Ascending aorta (tissue), 2 donors: ENCODE data around the gene SMIM38. TPM values are rescaled to one million over a fixed set of nuclear protein-coding genes. Genes with fewer than 3 reads are reported as not detected.
"Not testable (repeated sequence)": the region's sequence is repeated elsewhere in the genome, so short reads cannot be mapped to it uniquely, and the experiment has no call there.

Source experiments
- DNase-seq, 2 donors: peaks; one replicate each; pipeline ENCODE4 v3.0.0-alpha.2; 2019; ENCODE audit warnings: low spot score in 2 of 2
- H3K27ac ChIP-seq, 2 donors: fragments of 200-600 bp; sonication (generic); one replicate each; pipeline ENCODE4 v1.5.1; 2016 to 2017; ENCODE audit warnings: mild to moderate bottlenecking in 1 of 2
- H3K27me3 ChIP-seq: fragments of 200-600 bp; sonication (generic); one replicate; pipeline ENCODE4 v1.5.1; 2017
- H3K36me3 ChIP-seq, 2 donors: fragments of 200-600 bp; sonication (generic); one replicate each; pipeline ENCODE4 v1.5.1; 2016
- H3K4me1 ChIP-seq, 2 donors: fragments of 200-600 bp; sonication (generic); one replicate each; pipeline ENCODE4 v1.5.1; 2016 to 2017; ENCODE audit warnings: mild to moderate bottlenecking in 1 of 2
- H3K4me3 ChIP-seq, 2 donors: fragments of 200-600 bp; sonication (generic); one replicate each; pipeline ENCODE4 v1.5.1; 2016 to 2017; ENCODE audit warnings: mild to moderate bottlenecking in 1 of 2
- H3K9me3 ChIP-seq, 2 donors: fragments of 200-600 bp; sonication (generic); one replicate each; pipeline ENCODE4 v1.5.1; 2016
- intact Hi-C: fragments of 100-400 bp; cut with DNase I; formaldehyde crosslinking; loops from one replicate; pipeline ENCODE4 v1.15.1; 2023
- total RNA-seq: library from RNA; depleted of rRNA; stranded (reverse); fragments of >200 nt; gene quantifications from one replicate; pipeline ENCODE4 v1.1.0, GENCODE V29; 2016
- TF ChIP-seq, protein P1 (sequence below), 3 experiments: fragments of 200-600 bp in 2 of 3; fragments of 450-650 bp in 1 of 3; sonication (generic) in 2 of 3; IDR thresholded peaks; one replicate each; pipeline ENCODE4 v1.5.1; 2016 to 2019; ENCODE audit warnings: antibody characterized with exemption in 3 of 3, mild to moderate bottlenecking in 1 of 3, moderate library complexity in 1 of 3

SMIM38 gene
- total RNA-seq, 1 donor from 2014 or later: 3.1 TPM

DNA sequence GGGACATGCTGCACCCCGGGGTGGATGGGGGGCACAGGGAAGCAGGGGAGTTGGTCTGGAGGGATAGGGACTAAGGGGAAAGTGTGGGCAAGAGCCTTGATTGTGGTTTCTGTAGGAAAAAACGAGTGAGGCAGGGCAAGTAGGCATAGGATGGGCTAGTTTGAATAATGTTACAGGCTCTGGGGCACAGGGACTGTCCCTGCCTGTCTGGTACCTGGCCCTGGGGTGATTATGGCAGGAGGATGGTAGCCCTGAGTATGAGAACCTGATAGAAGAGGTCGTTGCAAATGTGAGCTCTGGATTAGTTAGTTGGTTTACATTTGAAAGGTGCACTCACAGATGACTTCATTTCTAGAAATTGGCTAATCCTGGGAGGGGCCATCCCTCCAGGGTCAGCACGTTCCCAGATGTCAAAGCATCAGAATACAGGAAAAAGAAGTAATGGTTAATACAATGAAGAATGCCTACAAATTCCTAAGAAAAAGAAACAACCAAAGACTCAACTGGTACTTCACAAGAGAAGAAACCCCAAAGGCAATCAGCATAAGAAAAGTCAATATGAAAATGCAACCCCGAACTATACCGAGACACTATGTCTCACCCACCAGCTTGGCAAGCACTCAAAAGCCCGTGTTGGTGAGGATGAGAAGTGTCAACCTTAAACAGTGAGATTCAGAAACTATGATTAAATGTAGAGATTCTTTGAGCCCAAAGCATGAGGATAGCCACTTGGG lies 11.3 kb upstream of the SMIM38 start:
- intact Hi-C loops: no loop called here
- H3K4me1 ChIP-seq: no peaks in the 10 kb centered on the region
- H3K27me3 ChIP-seq: no peaks in the 10 kb centered on the region
- peaks cover 6 to 33% of the 10 kb centered on the region in 2 donors for H3K36me3 ChIP-seq
- no peak overlapping the region for H3K27ac ChIP-seq
- TF ChIP-seq, protein P1, sequence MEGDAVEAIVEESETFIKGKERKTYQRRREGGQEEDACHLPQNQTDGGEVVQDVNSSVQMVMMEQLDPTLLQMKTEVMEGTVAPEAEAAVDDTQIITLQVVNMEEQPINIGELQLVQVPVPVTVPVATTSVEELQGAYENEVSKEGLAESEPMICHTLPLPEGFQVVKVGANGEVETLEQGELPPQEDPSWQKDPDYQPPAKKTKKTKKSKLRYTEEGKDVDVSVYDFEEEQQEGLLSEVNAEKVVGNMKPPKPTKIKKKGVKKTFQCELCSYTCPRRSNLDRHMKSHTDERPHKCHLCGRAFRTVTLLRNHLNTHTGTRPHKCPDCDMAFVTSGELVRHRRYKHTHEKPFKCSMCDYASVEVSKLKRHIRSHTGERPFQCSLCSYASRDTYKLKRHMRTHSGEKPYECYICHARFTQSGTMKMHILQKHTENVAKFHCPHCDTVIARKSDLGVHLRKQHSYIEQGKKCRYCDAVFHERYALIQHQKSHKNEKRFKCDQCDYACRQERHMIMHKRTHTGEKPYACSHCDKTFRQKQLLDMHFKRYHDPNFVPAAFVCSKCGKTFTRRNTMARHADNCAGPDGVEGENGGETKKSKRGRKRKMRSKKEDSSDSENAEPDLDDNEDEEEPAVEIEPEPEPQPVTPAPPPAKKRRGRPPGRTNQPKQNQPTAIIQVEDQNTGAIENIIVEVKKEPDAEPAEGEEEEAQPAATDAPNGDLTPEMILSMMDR (IDR thresholded peaks at IDR 0.05): no peak
- H3K4me3 ChIP-seq: no peak overlapping the region
- H3K9me3 ChIP-seq: peaks cover 6 to 18% of the 10 kb centered on the region in 2 donors
- DNase-seq: peak in 1 of 2 donors; percentile 2

DNA sequence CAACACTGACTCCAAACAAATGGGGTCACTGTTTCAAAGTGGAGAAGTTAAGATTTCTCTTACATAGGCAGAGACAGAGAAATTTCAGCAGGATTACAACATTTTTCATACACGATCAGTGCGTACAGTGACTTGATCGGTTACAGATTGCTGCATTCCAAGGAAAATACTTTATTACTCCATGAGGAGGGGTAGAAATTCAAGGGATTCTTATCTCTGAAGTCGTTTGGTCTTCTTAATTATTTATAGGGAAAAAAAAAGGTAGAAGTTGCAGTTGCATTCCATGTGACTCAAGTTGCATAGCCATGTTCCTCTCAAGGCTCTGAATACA lies 10.7 kb upstream of the SMIM38 start:
- Histone ChIP-seq H3K4me1 (no peaks in the 10 kb centered on the region), H3K27me3 (no peaks in the 10 kb centered on the region), H3K36me3 (peaks cover 6 to 33% of the 10 kb centered on the region in 2 donors), H3K27ac (no peak overlapping the region), H3K9me3 (peaks cover 6 to 18% of the 10 kb centered on the region in 2 donors), H3K4me3 (no peak overlapping the region)
- TF ChIP-seq, protein P1 (IDR thresholded peaks at IDR 0.05): no peak
- intact Hi-C loops: no loop called here
- DNase-seq: no peak

DNA sequence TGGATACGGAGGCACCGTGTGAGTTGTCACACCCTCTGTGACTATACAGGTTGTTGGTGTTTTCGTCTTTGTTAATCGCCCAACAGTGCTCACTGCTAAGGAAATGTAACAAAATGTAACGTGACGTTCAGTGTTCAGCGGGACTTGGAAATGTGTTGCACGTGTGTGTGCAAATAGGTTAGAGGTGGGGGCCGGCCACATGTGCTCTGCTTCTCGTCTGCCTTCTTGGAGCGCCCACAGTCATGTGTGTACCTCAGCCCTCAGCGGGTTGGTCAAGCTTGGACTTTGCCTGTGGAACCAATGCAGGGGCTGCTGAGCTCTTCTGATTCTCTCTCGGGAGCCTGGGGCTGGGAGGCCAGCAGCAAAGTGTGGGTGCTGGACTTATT lies 7.4 kb upstream of the SMIM38 start:
- no peaks in the 10 kb centered on the region for H3K4me1 ChIP-seq
- no peak overlapping the region for H3K4me3 ChIP-seq
- TF ChIP-seq, protein P1 (IDR thresholded peaks at IDR 0.05): no peak
- H3K27me3 ChIP-seq: no peaks in the 10 kb centered on the region
- no peak overlapping the region for H3K27ac ChIP-seq
- peaks cover 6 to 33% of the 10 kb centered on the region in 2 donors for H3K36me3 ChIP-seq
- peaks cover 6 to 18% of the 10 kb centered on the region in 2 donors for H3K9me3 ChIP-seq
- intact Hi-C loops: no loop called here
- DNase-seq: no peak

DNA sequence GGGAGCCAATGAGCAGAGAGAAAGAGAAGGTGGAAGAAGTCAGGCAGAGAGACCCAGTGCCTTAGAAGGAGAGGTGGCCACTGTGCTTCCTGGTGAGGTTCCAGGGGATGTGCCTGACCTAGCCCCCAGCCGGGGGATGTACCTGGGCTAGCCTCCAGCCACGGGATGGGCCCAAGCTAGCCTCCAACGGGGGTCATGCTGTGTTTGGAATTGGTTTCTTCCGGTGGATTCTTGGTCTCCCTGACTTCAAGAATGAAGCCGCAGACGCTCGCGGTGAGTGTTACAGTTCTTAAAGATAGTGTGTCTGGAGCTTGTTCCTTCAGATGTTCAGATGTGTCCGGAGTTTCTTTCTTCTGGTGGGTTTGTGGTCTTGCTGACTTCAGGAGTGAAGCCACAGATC lies 6.9 kb upstream of the SMIM38 start:
- peaks cover 6 to 33% of the 10 kb centered on the region in 2 donors for H3K36me3 ChIP-seq
- TF ChIP-seq, protein P1 (IDR thresholded peaks at IDR 0.05): no peak
- no peak for DNase-seq
- H3K9me3 ChIP-seq: peaks cover 6 to 18% of the 10 kb centered on the region in 2 donors
- no peaks in the 10 kb centered on the region for H3K4me1 ChIP-seq
- no peak overlapping the region for H3K4me3 ChIP-seq
- H3K27me3 ChIP-seq: no peaks in the 10 kb centered on the region
- H3K27ac ChIP-seq: no peak overlapping the region
- intact Hi-C loops: no loop called here

DNA sequence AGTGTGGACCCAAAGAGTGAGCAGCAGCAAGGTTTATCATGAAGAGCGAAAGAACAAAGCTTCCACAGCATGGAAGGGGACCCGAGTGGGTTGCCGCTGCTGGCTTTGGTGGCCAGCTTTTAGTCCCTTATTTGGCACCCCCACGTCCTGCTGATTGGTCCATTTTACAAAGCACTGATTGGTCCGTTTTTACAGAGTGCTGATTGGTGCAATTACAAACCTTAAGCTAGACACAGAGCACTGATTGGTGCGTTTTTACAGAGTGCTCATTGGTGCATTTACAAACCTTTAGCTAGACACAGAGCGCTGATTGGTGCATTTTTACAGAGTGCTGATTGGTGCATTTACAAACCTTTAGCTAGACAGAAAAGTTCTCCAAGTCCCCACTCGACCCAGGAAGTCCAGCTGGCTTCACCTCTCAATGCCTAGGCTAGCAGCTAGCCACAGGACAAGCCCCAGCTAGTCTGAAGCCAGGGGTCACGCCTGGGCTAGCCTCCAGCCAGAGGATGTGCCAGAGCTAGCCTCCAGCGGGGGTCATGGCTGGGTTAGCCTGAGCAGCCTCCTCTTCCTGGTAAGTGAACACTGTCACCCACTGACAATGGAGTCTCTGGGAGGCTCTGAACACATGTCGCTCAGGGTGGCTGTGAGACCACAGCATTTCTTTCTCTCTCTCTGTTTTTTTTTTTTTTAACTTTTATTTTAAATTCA lies 6.2 kb upstream of the SMIM38 start:
- H3K4me1 ChIP-seq, H3K27me3 ChIP-seq, H3K4me3 ChIP-seq, intact Hi-C loops, DNase-seq, H3K27ac ChIP-seq: not testable (repeated sequence)
- H3K9me3 ChIP-seq: peaks cover 6 to 18% of the 10 kb centered on the region in 2 donors
- peaks cover 6 to 33% of the 10 kb centered on the region in 2 donors for H3K36me3 ChIP-seq

DNA sequence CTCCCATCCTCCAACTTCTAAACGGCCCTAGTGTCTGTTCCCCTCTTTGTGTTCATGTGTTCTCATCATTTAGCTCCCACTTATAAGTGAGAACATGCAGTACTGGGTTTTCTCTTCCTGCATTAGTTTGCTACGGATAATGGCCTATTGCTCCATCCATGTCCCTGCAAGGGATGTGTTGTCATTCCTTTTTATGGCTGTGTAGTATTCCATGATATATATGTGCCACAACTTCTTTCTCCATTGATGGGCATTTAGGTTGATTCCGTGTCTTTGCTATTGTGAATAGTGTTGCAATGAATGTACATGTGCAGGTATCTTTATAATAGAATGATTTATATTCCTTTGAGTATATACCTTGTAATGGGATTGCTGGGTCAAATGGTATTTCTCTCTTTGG lies 5.6 kb upstream of the SMIM38 start:
- Histone ChIP-seq H3K27me3 (no peaks in the 10 kb centered on the region), H3K9me3 (peaks cover 6 to 18% of the 10 kb centered on the region in 2 donors), H3K4me3 (no peak overlapping the region), H3K27ac (no peak overlapping the region), H3K36me3 (peaks cover 5 to 28% of the 10 kb centered on the region in 2 donors), H3K4me1 (no peaks in the 10 kb centered on the region)
- intact Hi-C loops: no loop called here
- no peak for DNase-seq
- TF ChIP-seq, protein P1 (IDR thresholded peaks at IDR 0.05): no peak
